Measurements from ENCODE around the gene ADGRG3.

The ADGRG3 gene

GRCh38 chr16:57637020-57637419 lies 31.1 kb upstream of the ADGRG3 start:
- no peak for ATAC-seq
- TF ChIP-seq ESRRG (CRISPR knock-in tag; IDR thresholded peaks at IDR 0.05) (no peak), ZNF565 (CRISPR knock-in tag; conservative IDR thresholded peaks at IDR 0.05; ENCODE audit: low read depth) (no peak), PATZ1 (CRISPR knock-in tag; IDR thresholded peaks at IDR 0.05; ENCODE audit: borderline replicate concordance) (no peak), ISL1 (CRISPR knock-in tag; IDR thresholded peaks at IDR 0.05) (no peak)

GRCh38 chr16:57637424-57637823 lies 30.7 kb upstream of the ADGRG3 start:
- no peak for ATAC-seq
- TF ChIP-seq CREB5 (CRISPR knock-in tag; IDR thresholded peaks at IDR 0.05; ENCODE audit: low read depth) (no peak), ZC3H10 (CRISPR knock-in tag; IDR thresholded peaks at IDR 0.05) (no peak), ZFP3 (CRISPR knock-in tag; IDR thresholded peaks at IDR 0.05) (no peak), GLIS3 (CRISPR knock-in tag; IDR thresholded peaks at IDR 0.05) (no peak), ZNF8 (CRISPR knock-in tag; IDR thresholded peaks at IDR 0.05) (no peak)

- no peak for ATAC-seq
- TF ChIP-seq TCF4 (CRISPR knock-in tag; IDR thresholded peaks at IDR 0.05; ENCODE audit: borderline replicate concordance) (no peak), BACH2 (CRISPR knock-in tag; IDR thresholded peaks at IDR 0.05; ENCODE audit: borderline replicate concordance) (no peak)
These were observed 30.1 kb upstream of the ADGRG3 start for GRCh38 chr16:57637965-57638364.

GRCh38 chr16:57638381-57638780 lies 29.7 kb upstream of the ADGRG3 start:
- TF ChIP-seq TCF4 (CRISPR knock-in tag; IDR thresholded peaks at IDR 0.05; ENCODE audit: borderline replicate concordance) (no peak), PATZ1 (CRISPR knock-in tag; IDR thresholded peaks at IDR 0.05; ENCODE audit: borderline replicate concordance) (no peak), ZFP30 (CRISPR knock-in tag; IDR thresholded peaks at IDR 0.05) (no peak), POU6F1 (CRISPR knock-in tag; IDR thresholded peaks at IDR 0.05; ENCODE audit: borderline replicate concordance, low read depth) (no peak), ARNTL (CRISPR knock-in tag; IDR thresholded peaks at IDR 0.05; ENCODE audit: borderline replicate concordance, low read depth) (no peak), ZC3H10 (CRISPR knock-in tag; IDR thresholded peaks at IDR 0.05) (no peak), CSRNP3 (CRISPR knock-in tag; IDR thresholded peaks at IDR 0.05) (no peak), ZNF70 (CRISPR knock-in tag; IDR thresholded peaks at IDR 0.05) (no peak)
- no peak for ATAC-seq

GRCh38 chr16:57639172-57639887 lies 28.8 kb upstream of the ADGRG3 start:
- ATAC-seq = no peak
- TF ChIP-seq BACH2 (CRISPR knock-in tag; IDR thresholded peaks at IDR 0.05; ENCODE audit: borderline replicate concordance) (no peak), ZC3H10 (CRISPR knock-in tag; IDR thresholded peaks at IDR 0.05) (no peak), ISL1 (CRISPR knock-in tag; IDR thresholded peaks at IDR 0.05) (no peak), GLIS3 (CRISPR knock-in tag; IDR thresholded peaks at IDR 0.05) (no peak), POU6F1 (CRISPR knock-in tag; IDR thresholded peaks at IDR 0.05; ENCODE audit: borderline replicate concordance, low read depth) (no peak), PPARA (CRISPR knock-in tag; IDR thresholded peaks at IDR 0.05; ENCODE audit: borderline replicate concordance) (no peak), ZNF8 (CRISPR knock-in tag; IDR thresholded peaks at IDR 0.05) (no peak), ZNF565 (CRISPR knock-in tag; conservative IDR thresholded peaks at IDR 0.05; ENCODE audit: low read depth) (no peak), PATZ1 (CRISPR knock-in tag; IDR thresholded peaks at IDR 0.05; ENCODE audit: borderline replicate concordance) (no peak), CSDC2 (CRISPR knock-in tag; IDR thresholded peaks at IDR 0.05) (no peak), ARNTL (CRISPR knock-in tag; IDR thresholded peaks at IDR 0.05; ENCODE audit: borderline replicate concordance, low read depth) (no peak), OSR1 (CRISPR knock-in tag; IDR thresholded peaks at IDR 0.05) (no peak), SNAI2 (CRISPR knock-in tag; IDR thresholded peaks at IDR 0.05) (no peak)
